Hepatocyte (in vitro differentiated cells): ENCODE results near the gene NKAIN1.

Experiments
- EZH2phosphoT487 ChIP-seq: fragments of 200-600 bp; sonication (generic); IDR thresholded peaks from one replicate; pipeline ENCODE4 v1.6.1; 2018; ENCODE audit warnings: antibody characterized with exemption, mild to moderate bottlenecking, low read depth, moderate library complexity; ENCODE audit not compliant: unreplicated experiment, severe bottlenecking
- TF ChIP-seq, protein P1 (sequence below): fragments of 200-600 bp; sonication (generic); IDR thresholded peaks from 2 replicates; pipeline ENCODE4 v1.5.1; 2016; ENCODE audit warnings: antibody characterized with exemption, mild to moderate bottlenecking; ENCODE audit not compliant: poor library complexity

DNA sequence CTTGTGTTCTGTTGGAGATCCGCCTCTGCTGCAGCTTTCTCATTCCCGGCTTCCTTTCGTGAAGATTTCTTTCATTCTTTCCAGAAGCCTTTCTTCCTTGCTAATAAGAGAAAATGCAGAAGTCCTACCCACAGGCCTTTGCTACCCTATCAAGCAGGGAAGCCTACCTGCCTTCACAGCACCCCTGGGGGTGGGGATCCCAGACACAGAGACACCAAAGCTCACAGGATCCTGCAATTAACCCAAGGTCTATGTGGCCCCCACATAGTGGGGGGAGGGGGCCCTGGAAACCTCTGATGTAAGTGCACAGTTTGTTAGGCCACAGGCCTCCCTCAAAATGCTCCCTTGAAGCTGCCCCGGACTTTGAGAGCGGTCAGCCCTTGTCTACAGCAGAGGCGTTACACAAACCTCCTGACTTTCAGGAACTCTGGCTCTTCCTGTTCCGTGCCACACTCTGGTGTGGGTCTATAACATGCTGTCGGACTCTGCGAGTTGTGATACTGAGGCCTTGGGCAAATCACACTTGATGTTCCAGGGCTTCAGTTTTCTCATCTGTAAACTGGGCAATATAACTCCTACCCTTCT lies 31.2 kb downstream of the NKAIN1 start:
- TF ChIP-seq EZH2phosphoT487: no peak
- TF ChIP-seq, protein P1, sequence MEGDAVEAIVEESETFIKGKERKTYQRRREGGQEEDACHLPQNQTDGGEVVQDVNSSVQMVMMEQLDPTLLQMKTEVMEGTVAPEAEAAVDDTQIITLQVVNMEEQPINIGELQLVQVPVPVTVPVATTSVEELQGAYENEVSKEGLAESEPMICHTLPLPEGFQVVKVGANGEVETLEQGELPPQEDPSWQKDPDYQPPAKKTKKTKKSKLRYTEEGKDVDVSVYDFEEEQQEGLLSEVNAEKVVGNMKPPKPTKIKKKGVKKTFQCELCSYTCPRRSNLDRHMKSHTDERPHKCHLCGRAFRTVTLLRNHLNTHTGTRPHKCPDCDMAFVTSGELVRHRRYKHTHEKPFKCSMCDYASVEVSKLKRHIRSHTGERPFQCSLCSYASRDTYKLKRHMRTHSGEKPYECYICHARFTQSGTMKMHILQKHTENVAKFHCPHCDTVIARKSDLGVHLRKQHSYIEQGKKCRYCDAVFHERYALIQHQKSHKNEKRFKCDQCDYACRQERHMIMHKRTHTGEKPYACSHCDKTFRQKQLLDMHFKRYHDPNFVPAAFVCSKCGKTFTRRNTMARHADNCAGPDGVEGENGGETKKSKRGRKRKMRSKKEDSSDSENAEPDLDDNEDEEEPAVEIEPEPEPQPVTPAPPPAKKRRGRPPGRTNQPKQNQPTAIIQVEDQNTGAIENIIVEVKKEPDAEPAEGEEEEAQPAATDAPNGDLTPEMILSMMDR: no peak
